ENCODE data around the gene CELA2A.
"Not testable (repeated sequence)": the region's sequence is repeated elsewhere in the genome, so short reads cannot be mapped to it uniquely, and the experiment has no call there.

CELA2A gene

GRCh38 chr1:15483971-15484370 is 27.4 kb downstream of the CELA2A start:
- DNase-seq = no peak
- TF ChIP-seq CTCF (IDR thresholded peaks at IDR 0.05; ENCODE audit: low read depth, low read length) = no peak
- Histone ChIP-seq H3K9me3 (ENCODE audit: severe bottlenecking) (no peaks in the 10 kb centered on the region), H3K27ac (no peak overlapping the region), H3K4me3 (ENCODE audit: low read depth, low read length) (no peak overlapping the region), H3K36me3 (no peaks in the 10 kb centered on the region), H3K27me3 (ENCODE audit: insufficient read depth, low read depth, severe bottlenecking) (no peaks in the 10 kb centered on the region)

- H3K27me3 ChIP-seq (ENCODE audit: insufficient read depth, low read depth, severe bottlenecking); DNase-seq; H3K27ac ChIP-seq; H3K9me3 ChIP-seq (ENCODE audit: severe bottlenecking); H3K36me3 ChIP-seq; H3K4me3 ChIP-seq (ENCODE audit: low read depth, low read length): not testable (repeated sequence)
Observed at GRCh38 chr1:15484443-15484842, 27.9 kb downstream of the CELA2A start.

- Histone ChIP-seq H3K36me3 (no peaks in the 10 kb centered on the region), H3K9me3 (ENCODE audit: severe bottlenecking) (no peaks in the 10 kb centered on the region), H3K4me3 (ENCODE audit: low read depth, low read length) (no peak overlapping the region), H3K27me3 (ENCODE audit: insufficient read depth, low read depth, severe bottlenecking) (no peaks in the 10 kb centered on the region), H3K27ac (no peak overlapping the region)
- TF ChIP-seq CTCF (IDR thresholded peaks at IDR 0.05; ENCODE audit: low read depth, low read length) = no peak
- no peak for DNase-seq
Observed at GRCh38 chr1:15485636-15486035, 29.1 kb downstream of the CELA2A start.

- H3K4me3 ChIP-seq (ENCODE audit: low read depth, low read length); DNase-seq; H3K27me3 ChIP-seq (ENCODE audit: insufficient read depth, low read depth, severe bottlenecking); H3K27ac ChIP-seq; H3K36me3 ChIP-seq; H3K9me3 ChIP-seq (ENCODE audit: severe bottlenecking): not testable (repeated sequence)
Observed at GRCh38 chr1:15486844-15487610, 30.5 kb downstream of the CELA2A start.

GRCh38 chr1:15488371-15488770 is 31.8 kb downstream of the CELA2A start:
- H3K36me3 ChIP-seq = peaks cover 3% of the 10 kb centered on the region; the same call in 1 of the 2 replicates
- H3K27ac ChIP-seq = no peak overlapping the region
- no peaks in the 10 kb centered on the region for H3K27me3 ChIP-seq (ENCODE audit: insufficient read depth, low read depth, severe bottlenecking)
- no peak for TF ChIP-seq CTCF (IDR thresholded peaks at IDR 0.05; ENCODE audit: low read depth, low read length)
- no peak overlapping the region for H3K4me3 ChIP-seq (ENCODE audit: low read depth, low read length)
- H3K9me3 ChIP-seq (ENCODE audit: severe bottlenecking) = no peaks in the 10 kb centered on the region
- DNase-seq = no peak

GRCh38 chr1:15489052-15489736 is 32.7 kb downstream of the CELA2A start:
- DNase-seq = peak; percentile 68
- no peak overlapping the region for H3K4me3 ChIP-seq (ENCODE audit: low read depth, low read length)
- TF ChIP-seq CTCF (IDR thresholded peaks at IDR 0.05; ENCODE audit: low read depth, low read length) = no peak
- H3K36me3 ChIP-seq = peaks cover 7% of the 10 kb centered on the region
- no peaks in the 10 kb centered on the region for H3K9me3 ChIP-seq (ENCODE audit: severe bottlenecking)
- H3K27ac ChIP-seq = peak overlapping the region; percentile 31; the same call in 1 of the 2 replicates
- H3K27me3 ChIP-seq (ENCODE audit: insufficient read depth, low read depth, severe bottlenecking) = no peaks in the 10 kb centered on the region

- not testable (repeated sequence) for H3K27me3 ChIP-seq (ENCODE audit: insufficient read depth, low read depth, severe bottlenecking); H3K36me3 ChIP-seq; DNase-seq; H3K27ac ChIP-seq; H3K4me3 ChIP-seq (ENCODE audit: low read depth, low read length); H3K9me3 ChIP-seq (ENCODE audit: severe bottlenecking)
Observed at GRCh38 chr1:15491010-15491409, 34.5 kb downstream of the CELA2A start.

Measured in WERI-Rb-1 (cell line).